Neuronal stem cell (in vitro differentiated cells): ENCODE measurements around the gene EAF1.
"Not testable (repeated sequence)": the region's sequence is repeated elsewhere in the genome, so short reads cannot be mapped to it uniquely, and the experiment has no call there.

Source experiments
- DNase-seq: peaks from one replicate; pipeline ENCODE4 v3.0.0-alpha.2; 2013; ENCODE audit warnings: low spot score
- H2AFZ ChIP-seq: one replicate; pipeline ENCODE4 v1.6.1; 2013; ENCODE audit warnings: mild to moderate bottlenecking, low read length, inconsistent platforms
- H2AK5ac ChIP-seq: 2 replicates; pipeline ENCODE4 v1.6.1; 2013; ENCODE audit warnings: low read depth, mild to moderate bottlenecking, inconsistent platforms, low read length, moderate library complexity, mixed read lengths
- H2BK120ac ChIP-seq: 2 replicates; pipeline ENCODE4 v1.6.1; 2013; ENCODE audit warnings: low read depth, mild to moderate bottlenecking, inconsistent platforms, low read length, moderate library complexity, mixed read lengths
- H2BK12ac ChIP-seq: one replicate; pipeline ENCODE4 v1.6.1; 2013; ENCODE audit warnings: low read length, inconsistent platforms
- H2BK15ac ChIP-seq: 2 replicates; pipeline ENCODE4 v1.6.1; 2013; ENCODE audit warnings: mild to moderate bottlenecking, low read length, inconsistent platforms, mixed read lengths
- H2BK5ac ChIP-seq: one replicate; pipeline ENCODE4 v1.6.1; 2013; ENCODE audit warnings: inconsistent platforms, mild to moderate bottlenecking, low read length, moderate library complexity
- H3K14ac ChIP-seq: one replicate; pipeline ENCODE4 v1.6.1; 2013; ENCODE audit warnings: low read length, inconsistent platforms
- H3K18ac ChIP-seq: 2 replicates; pipeline ENCODE4 v1.6.1; 2013; ENCODE audit warnings: low read length, inconsistent platforms
- H3K23ac ChIP-seq: 2 replicates; pipeline ENCODE4 v1.6.1; 2013; ENCODE audit warnings: low read depth, mild to moderate bottlenecking, mixed read lengths, low read length, inconsistent platforms; ENCODE audit not compliant: poor library complexity
- H3K27ac ChIP-seq: replicated peaks from 3 replicates; pipeline ENCODE4 v1.5.1; 2013; ENCODE audit warnings: low read length, inconsistent platforms
- H3K27me3 ChIP-seq, 3 experiments: 2 replicates each; pipeline ENCODE4 v1.6.1; 2013; ENCODE audit warnings: low read length in 3 of 3, mild to moderate bottlenecking in 2 of 3, inconsistent platforms in 1 of 3, low read depth in 1 of 3, mixed read lengths in 1 of 3, moderate library complexity in 1 of 3; ENCODE audit not compliant: control insufficient read depth in 3 of 3, insufficient read depth in 3 of 3
- H3K36me3 ChIP-seq, 2 donors: replicated peaks in 1 of 2; 2 replicates each; pipeline ENCODE4 v1.6.1; 2013; ENCODE audit warnings: low read length in 2 of 2; ENCODE audit not compliant: control insufficient read depth in 2 of 2, insufficient read depth in 2 of 2
- H3K4ac ChIP-seq: 2 replicates; pipeline ENCODE4 v1.6.1; 2013; ENCODE audit warnings: inconsistent platforms, mild to moderate bottlenecking, low read length, moderate library complexity
- H3K4me1 ChIP-seq, 2 donors: 1 replicate in 1 of 2; 2 replicates in 1 of 2; pipeline ENCODE4 v1.6.1; 2013; ENCODE audit warnings: low read length in 2 of 2, low read depth in 1 of 2; ENCODE audit not compliant: control insufficient read depth in 2 of 2, insufficient read depth in 1 of 2
- H3K4me2 ChIP-seq: one replicate; pipeline ENCODE4 v1.6.1; 2013; ENCODE audit warnings: mild to moderate bottlenecking, low read length, inconsistent platforms; ENCODE audit not compliant: insufficient read depth, poor library complexity, severe bottlenecking
- H3K4me3 ChIP-seq, 2 donors: 2 replicates each; pipeline ENCODE4 v1.5.1; 2013; ENCODE audit warnings: low read length in 2 of 2, mild to moderate bottlenecking in 2 of 2, inconsistent platforms in 1 of 2, moderate library complexity in 1 of 2
- H3K79me1 ChIP-seq: one replicate; pipeline ENCODE4 v1.6.1; 2013; ENCODE audit warnings: low read depth, mild to moderate bottlenecking, inconsistent platforms, low read length, moderate library complexity
- H3K9ac ChIP-seq: one replicate; pipeline ENCODE4 v1.6.1; 2013; ENCODE audit warnings: mild to moderate bottlenecking, low read depth, low read length, inconsistent platforms; ENCODE audit not compliant: poor library complexity
- H3K9me3 ChIP-seq, 2 donors: replicated peaks in 1 of 2; 2 replicates each; pipeline versions ENCODE3 to v1.6.1; 2013; ENCODE audit warnings: low read length in 2 of 2, mild to moderate bottlenecking in 2 of 2, inconsistent platforms in 1 of 2, low read depth in 1 of 2, mixed read lengths in 1 of 2, moderate library complexity in 1 of 2; ENCODE audit not compliant: control insufficient read depth in 2 of 2, insufficient read depth in 1 of 2
- H4K8ac ChIP-seq: one replicate; pipeline ENCODE4 v1.6.1; 2013; ENCODE audit warnings: low read depth, mild to moderate bottlenecking, inconsistent platforms, low read length, moderate library complexity
- H4K91ac ChIP-seq: one replicate; pipeline ENCODE4 v1.6.1; 2013; ENCODE audit warnings: low read length, low read depth, mild to moderate bottlenecking, inconsistent platforms; ENCODE audit not compliant: poor library complexity
- WGBS, 2 donors: extraction: QIAGEN DNeasy Blood & Tissue Kit; methylation state at CpG; one replicate each; pipeline ENCODE4 v1.1.7; 2013; ENCODE audit warnings: missing lambda C conversion rate in 2 of 2, mixed read lengths in 1 of 2; ENCODE audit not compliant: insufficient read length in 2 of 2, insufficient replicate concordance in 1 of 2; ENCODE audit errors: extremely low coverage in 2 of 2; 5-methylcytosine and 5-hydroxymethylcytosine counted together

The EAF1 gene

GRCh38 chr3:15477951-15478639 lies 50.7 kb downstream of the EAF1 start:
- Histone ChIP-seq H3K4me3 (no peak overlapping the region), H3K18ac (no peak overlapping the region), H2AFZ (no peak overlapping the region), H4K8ac (no peak overlapping the region), H3K36me3 (no peaks in the 10 kb centered on the region), H3K9me3 (no peaks in the 10 kb centered on the region), H3K79me1 (no peaks in the 10 kb centered on the region), H3K14ac (no peak overlapping the region), H3K23ac (no peak overlapping the region), H2BK15ac (no peak overlapping the region), H3K27me3 (no peaks in the 10 kb centered on the region), H2BK12ac (no peak overlapping the region), H2BK5ac (no peak overlapping the region), H3K4me1 (peaks cover 0 to 6% of the 10 kb centered on the region in 2 donors), H3K9ac (no peak overlapping the region), H3K4ac (no peak overlapping the region), H4K91ac (no peak overlapping the region), H3K4me2 (no peak overlapping the region), H2BK120ac (no peak overlapping the region), H3K27ac (no peak overlapping the region), H2AK5ac (no peak overlapping the region)
- WGBS, 2 donors: no CpG with 5 or more reads among the region's 6 CpGs
- no peak for DNase-seq

- Histone ChIP-seq H2BK15ac (no peak overlapping the region), H2AK5ac (no peak overlapping the region), H3K27ac (no peak overlapping the region), H3K23ac (peak overlapping the region; percentile 6), H4K91ac (peak overlapping the region; percentile 59), H3K4me2 (no peak overlapping the region), H2BK12ac (no peak overlapping the region), H4K8ac (no peak overlapping the region), H3K36me3 (no peaks in the 10 kb centered on the region), H2AFZ (no peak overlapping the region), H3K9ac (no peak overlapping the region), H3K4me3 (peak overlapping the region in 1 of 2 donors; percentile 7), H3K79me1 (no peaks in the 10 kb centered on the region), H3K14ac (no peak overlapping the region), H3K4ac (no peak overlapping the region), H3K9me3 (no peaks in the 10 kb centered on the region), H3K18ac (no peak overlapping the region), H2BK120ac (no peak overlapping the region), H3K27me3 (no peaks in the 10 kb centered on the region), H2BK5ac (no peak overlapping the region), H3K4me1 (peaks cover 0 to 6% of the 10 kb centered on the region in 2 donors)
- no peak for DNase-seq
- no CpG with 5 or more reads among the region's 5 CpGs for WGBS, 2 donors
Observed at GRCh38 chr3:15478640-15478979, 51.2 kb downstream of the EAF1 start.

- Histone ChIP-seq H3K4ac (no peak overlapping the region), H3K23ac (no peak overlapping the region), H2BK5ac (no peak overlapping the region), H2BK120ac (no peak overlapping the region), H3K27ac (no peak overlapping the region), H3K79me1 (no peaks in the 10 kb centered on the region), H4K8ac (no peak overlapping the region), H2AK5ac (no peak overlapping the region), H3K4me1 (peaks cover 0 to 6% of the 10 kb centered on the region in 2 donors), H4K91ac (no peak overlapping the region), H2AFZ (no peak overlapping the region), H3K14ac (no peak overlapping the region), H3K9me3 (no peaks in the 10 kb centered on the region), H3K18ac (no peak overlapping the region), H3K27me3 (no peaks in the 10 kb centered on the region), H2BK15ac (no peak overlapping the region), H3K9ac (no peak overlapping the region), H3K4me2 (no peak overlapping the region), H3K36me3 (no peaks in the 10 kb centered on the region), H3K4me3 (no peak overlapping the region), H2BK12ac (no peak overlapping the region)
- DNase-seq: no peak
Observed at GRCh38 chr3:15479400-15480224, 52.2 kb downstream of the EAF1 start.

GRCh38 chr3:15484551-15484950 lies 57.2 kb downstream of the EAF1 start:
- not testable (repeated sequence) for H2AK5ac ChIP-seq, H2BK15ac ChIP-seq, H3K9me3 ChIP-seq, H3K27me3 ChIP-seq, H4K8ac ChIP-seq, DNase-seq, H3K18ac ChIP-seq, H3K9ac ChIP-seq, H3K14ac ChIP-seq, H3K4me1 ChIP-seq, H3K4ac ChIP-seq, H3K79me1 ChIP-seq, H2BK5ac ChIP-seq, H2AFZ ChIP-seq, H3K4me3 ChIP-seq, H3K36me3 ChIP-seq, H3K23ac ChIP-seq, H3K4me2 ChIP-seq, H4K91ac ChIP-seq, H2BK120ac ChIP-seq, H3K27ac ChIP-seq, H2BK12ac ChIP-seq
- no CpG with 5 or more reads among the region's 6 CpGs for WGBS, 2 donors
